ENCODE measurements around the gene FSD1.
"Not testable (repeated sequence)": the region's sequence is repeated elsewhere in the genome, so short reads cannot be mapped to it uniquely, and the experiment has no call there.

Gene FSD1

DNA sequence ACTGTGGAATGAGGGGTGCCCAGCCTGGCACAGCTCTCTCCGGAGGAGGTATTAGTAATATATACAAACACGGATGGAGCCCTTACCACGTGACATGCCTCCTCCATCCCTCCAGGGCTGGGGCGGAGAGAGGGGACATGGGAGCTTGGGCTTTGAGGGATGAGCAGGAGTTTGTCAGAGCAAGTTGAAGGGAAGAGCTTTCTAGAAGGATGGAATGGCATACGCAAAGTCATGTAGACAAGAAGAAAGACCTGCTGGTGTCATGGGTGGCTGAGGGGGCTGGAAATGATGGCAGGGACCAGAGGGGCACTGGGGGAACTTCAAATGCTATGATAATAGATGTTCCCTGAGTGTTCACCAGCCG is 41.6 kb downstream of the FSD1 start:
- no peak for DNase-seq

GRCh38 chr19:4347521-4347920 is 43.1 kb downstream of the FSD1 start:
- no peak for DNase-seq

DNA sequence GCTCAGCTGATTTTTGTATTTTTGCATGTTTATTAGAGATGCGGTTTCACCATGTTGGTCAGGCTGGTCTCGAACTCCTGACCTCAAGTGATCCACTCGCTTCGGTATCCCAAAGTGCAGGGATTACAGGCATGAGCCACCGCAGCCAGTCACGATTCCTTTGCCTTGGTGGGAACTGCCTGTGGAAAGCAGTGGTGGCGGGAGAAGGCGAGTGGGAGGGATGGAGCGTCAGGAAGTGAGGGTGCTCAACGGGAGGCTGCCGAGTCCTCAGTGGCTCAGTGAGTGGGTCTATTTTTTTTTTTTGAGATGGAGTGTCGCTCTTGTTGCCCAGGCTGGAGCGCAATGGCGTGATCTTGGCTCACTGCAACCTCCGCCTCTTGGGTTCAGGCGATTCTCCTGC is 44.8 kb downstream of the FSD1 start:
- not testable (repeated sequence) for DNase-seq

- DNase-seq = no peak
Observed at GRCh38 chr19:4350111-4350510, 45.7 kb downstream of the FSD1 start.

DNA sequence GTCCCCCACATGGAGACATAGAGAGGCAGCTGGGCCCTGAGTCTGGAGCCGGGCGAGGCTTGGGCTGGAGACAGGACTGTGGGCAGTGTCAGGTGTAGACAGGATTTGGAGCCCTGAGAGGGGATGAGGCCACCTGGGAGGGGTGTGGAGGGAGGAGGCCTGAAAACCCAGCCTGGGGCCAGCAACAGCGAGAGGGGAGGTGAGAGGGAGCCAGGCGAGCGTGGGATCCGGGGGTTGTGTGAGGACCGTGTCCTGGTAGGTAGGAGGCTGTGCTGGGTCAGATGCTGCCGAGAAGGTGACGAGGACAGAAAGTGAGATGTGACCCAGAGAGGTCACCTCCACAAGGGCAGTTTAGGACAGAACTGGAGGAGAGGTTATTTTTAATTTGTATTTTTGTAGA is 46.3 kb downstream of the FSD1 start:
- DNase-seq = no peak

DNA sequence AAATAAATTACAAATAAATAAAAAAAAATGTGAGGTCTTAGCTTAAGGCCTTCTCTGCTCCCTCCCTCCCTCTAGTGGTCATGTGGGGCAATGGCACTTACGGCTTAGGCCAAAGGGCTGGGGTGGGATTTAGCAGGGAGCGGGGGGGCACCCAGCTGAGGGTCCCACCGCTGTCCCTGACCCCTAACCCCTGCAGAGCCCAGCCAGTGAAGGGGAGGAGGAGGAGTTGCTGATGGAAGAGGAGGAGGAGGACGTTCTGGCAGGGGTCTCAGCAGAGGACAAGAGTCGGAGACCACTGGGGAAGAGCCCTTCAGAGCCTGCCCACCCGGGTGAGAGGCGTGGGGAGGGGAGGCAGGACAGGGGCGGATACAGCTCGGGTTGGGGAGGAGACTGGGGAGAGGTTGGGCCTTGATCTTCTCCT is 48.3 kb downstream of the FSD1 start:
- DNase-seq = peak; percentile 76

- no peak for DNase-seq
Observed at GRCh38 chr19:4354282-4354681, 49.9 kb downstream of the FSD1 start.

GRCh38 chr19:4354897-4355296 is 50.5 kb downstream of the FSD1 start:
- no peak for DNase-seq

DNA sequence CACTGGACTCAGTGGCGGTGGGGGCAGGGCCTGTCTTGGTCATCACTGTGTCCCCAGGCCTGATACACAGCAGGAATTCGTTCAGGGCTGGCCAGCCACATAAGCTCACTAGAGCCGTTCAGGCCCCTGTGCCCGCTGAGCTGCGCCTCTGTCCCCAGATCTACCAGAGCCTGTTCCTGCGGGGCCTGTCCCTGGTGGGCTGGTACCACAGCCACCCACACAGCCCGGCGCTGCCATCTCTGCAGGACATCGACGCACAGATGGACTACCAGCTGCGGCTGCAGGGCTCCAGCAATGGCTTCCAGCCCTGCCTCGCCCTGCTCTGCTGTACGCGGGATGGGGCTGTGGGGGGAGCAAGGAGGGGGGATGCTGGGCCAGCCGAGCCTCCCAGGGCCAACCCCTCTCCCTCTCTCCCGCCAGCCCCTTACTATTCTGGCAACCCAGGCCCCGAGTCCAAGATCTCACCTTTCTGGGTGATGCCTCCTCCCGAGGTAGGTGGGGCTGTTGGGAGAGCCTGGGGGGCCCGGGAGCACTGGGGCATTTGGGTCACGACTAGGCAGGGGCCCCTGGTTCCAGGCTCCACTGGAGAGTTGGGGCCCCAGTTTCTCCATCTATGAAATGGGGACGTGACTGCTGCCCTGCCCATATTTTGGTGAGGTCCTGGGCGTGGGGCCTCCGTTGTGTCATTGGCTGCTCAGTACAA is 52.8 kb downstream of the FSD1 start:
- no peak for DNase-seq

GRCh38 chr19:4357921-4358326 is 53.5 kb downstream of the FSD1 start:
- no peak for DNase-seq

- DNase-seq = no peak
Observed at GRCh38 chr19:4358709-4359626, 54.6 kb downstream of the FSD1 start.

DNA sequence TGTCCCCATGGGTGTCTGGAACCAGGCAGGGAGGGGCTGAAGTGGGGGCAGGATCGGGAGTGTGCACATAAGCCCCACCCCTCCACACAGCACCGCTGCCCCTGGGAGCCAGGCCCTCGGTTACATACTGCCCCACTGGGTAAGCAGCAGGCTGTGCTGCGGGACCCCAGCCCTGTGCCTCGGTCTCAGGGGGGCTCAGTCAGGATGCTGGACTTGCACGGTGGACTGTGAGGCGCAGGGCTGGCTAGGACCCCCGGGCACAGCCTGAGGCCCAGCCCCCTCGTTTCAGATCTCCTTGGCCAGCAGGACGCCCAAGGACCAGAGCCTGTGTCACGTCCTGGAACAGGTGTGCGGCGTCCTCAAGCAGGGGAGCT is 55.2 kb downstream of the FSD1 start:
- no peak for DNase-seq

GRCh38 chr19:4360081-4360569 is 55.7 kb downstream of the FSD1 start:
- no peak for DNase-seq

GRCh38 chr19:4360641-4361151 is 56.3 kb downstream of the FSD1 start:
- DNase-seq = no peak

GRCh38 chr19:4361152-4362046 is 57.0 kb downstream of the FSD1 start:
- DNase-seq = no peak

- no peak for DNase-seq
Observed at GRCh38 chr19:4362101-4362828, 57.9 kb downstream of the FSD1 start.

GRCh38 chr19:4362831-4363545 is 58.6 kb downstream of the FSD1 start:
- no peak for DNase-seq

- DNase-seq = no peak
Observed at GRCh38 chr19:4363571-4364304, 59.3 kb downstream of the FSD1 start.

DNA sequence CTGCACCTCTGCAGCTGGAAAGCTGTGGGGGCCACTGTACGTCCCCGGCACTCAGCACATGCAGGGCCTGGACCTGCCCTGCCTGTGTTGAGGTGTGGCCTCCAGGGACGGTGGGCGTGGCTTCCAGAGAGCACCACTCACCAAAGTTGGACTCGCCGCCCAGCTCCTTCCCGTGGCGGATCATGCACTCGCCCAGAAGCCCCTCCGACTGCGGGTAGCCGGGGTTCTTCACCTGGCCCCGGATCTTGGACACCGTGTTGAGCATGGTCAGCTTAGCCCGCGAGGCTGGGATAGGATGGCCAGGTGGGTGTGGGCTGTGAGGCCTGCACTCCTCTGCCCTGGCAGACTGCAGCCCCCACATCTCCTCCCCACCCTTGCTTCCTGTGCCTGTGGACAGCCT is 60.9 kb downstream of the FSD1 start:
- DNase-seq = no peak

DNA sequence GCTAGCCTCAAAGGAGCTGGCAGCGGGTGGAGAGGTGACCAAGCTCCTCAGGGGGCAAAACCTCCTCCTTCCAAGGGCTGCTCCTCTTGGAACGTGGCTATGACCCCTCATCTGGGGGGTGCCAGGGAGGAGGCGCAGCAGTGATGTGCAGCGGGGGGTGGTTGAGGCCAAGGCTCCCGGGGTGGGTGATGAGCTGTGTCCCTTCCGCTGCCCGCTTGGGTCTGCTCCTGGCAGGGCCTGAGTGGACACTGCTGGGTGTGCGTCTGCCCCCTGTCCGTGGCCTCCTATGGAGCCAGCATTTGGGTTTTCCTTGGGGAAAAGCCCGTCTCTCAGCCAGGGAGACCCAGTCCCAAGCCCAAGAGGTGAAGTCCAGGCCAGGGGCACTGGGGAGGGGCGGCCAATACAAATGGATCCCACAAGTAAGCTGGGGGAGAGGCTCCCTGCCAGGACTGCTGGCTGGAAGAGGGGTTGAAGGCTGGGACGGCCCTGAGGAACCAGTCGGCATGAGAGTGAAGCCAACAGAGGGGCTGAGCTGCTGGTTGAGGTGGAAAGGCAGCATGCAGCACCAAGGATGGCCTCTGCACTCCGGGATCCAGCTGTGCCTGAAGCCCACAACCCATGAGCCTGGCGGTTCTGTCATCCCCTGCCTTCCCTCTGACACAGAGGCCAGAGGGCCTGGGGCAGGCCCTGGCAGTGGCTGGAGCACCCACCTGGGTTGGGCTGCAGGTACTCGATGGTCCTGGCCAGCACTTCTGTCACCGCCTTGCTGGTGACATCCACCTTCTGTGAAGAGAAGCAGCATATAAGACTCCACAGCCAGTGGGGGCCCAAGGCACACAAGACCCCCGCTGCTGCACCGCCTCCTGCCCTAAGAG is 61.6 kb downstream of the FSD1 start:
- DNase-seq = no peak

Data from NCI-H82 (cell line).